GM18526 (cell line): ENCODE data around the gene ATP8B1.

ENCODE experiments used
- POLR2A ChIP-seq: IDR thresholded peaks from 3 replicates; pipeline ENCODE4 v1.6.1; 2011; ENCODE audit not compliant: insufficient read length; ENCODE audit errors: extremely low read depth

The ATP8B1 gene

GRCh38 chr18:57649556-57650500 is 153.3 kb downstream of the ATP8B1 start:
- no peak for TF ChIP-seq POLR2A

GRCh38 chr18:57648414-57648813 is 154.7 kb downstream of the ATP8B1 start:
- TF ChIP-seq POLR2A = no peak

DNA sequence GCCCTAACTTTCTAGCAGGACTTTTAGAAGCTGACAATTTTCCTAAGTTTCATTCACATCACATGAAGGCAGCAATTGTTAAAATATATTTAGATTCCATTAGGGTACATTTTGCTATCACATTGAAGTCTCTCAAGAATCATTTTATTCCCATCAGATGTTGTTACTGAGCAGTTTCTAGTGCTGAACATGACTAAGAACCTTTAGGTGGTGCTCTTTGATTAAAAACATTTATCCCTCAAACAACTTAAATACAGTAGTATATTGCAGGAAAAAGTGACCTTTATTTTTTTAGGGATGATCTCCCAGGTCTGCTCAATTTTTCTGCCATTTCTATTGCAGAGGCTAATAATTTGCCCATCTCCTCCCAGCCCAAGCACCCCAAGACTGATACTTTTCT is 158.6 kb downstream of the ATP8B1 start:
- no peak for TF ChIP-seq POLR2A

DNA sequence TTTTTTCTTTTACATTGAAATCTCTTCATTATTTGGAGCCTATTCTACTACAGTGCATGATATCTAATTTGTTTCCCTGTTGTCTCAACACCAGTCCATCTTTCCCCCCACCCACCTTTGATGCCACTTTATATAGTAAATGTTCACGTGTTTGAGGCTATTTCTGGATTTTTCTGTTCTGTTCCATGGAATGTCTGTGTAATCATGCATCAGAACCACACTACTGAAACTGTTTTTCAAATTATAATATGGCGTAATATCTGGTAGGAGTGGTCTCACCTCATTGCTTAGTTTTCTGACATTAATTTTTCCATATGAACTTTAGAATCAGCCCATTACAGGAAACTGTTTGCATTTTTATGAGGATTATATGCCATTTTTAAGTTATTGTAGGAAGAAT is 162.4 kb downstream of the ATP8B1 start:
- no peak for TF ChIP-seq POLR2A

DNA sequence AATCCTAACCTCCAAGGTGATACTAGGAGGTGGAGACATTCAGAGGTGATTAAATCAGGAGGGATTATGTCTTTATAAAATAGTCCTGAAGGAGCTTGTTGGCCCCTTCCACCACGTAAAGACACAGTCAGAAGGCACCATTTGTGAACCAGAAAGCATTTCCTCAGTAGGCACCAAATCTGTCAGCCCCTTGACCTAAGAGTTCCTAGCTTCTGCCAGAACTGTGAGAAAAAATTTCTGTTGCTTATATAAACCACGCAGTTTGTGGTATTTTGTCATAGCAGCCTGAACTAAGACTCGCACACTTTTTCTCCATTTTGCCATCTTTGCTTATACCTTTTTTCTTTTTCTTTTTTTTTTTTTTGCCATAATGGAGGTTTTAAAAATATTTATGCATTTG is 162.9 kb downstream of the ATP8B1 start:
- TF ChIP-seq POLR2A = no peak

DNA sequence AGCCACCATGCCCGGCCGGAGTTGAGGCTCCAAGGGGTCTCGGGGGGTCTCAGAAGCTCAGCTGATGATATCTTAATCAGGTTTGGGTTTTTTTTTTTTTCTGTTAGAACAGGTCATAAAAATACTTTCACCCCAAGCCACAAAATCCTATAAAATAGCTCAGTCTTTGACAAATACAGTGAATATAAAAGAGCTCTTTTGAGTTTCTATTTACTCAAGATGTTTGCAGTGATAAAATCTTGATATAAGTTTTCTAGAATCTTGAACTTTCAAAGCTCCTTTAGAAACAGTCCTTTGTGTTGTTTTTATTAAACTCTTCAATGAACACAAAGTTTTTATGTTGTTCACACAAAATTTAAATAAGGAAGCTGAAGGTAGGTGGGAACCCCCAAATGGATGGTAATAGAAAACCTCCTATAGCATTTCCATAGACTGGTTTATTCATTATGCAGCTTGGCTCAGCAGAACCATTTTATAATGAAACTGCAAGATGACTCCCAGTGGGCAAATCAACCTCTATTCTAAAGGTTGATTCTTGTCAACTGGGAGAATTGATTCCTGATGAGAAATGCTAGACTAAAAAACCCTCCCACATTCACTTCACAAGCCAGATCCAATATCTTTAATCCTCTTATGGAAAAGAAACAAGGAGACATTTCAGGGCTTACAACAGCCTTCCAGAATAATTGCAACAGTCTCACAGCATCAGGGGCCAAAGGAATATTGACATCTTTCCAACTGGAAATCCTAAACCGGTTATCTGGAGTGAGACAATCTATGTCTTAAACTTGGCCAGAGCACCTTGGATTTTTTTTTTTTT is 167.9 kb downstream of the ATP8B1 start:
- no peak for TF ChIP-seq POLR2A

DNA sequence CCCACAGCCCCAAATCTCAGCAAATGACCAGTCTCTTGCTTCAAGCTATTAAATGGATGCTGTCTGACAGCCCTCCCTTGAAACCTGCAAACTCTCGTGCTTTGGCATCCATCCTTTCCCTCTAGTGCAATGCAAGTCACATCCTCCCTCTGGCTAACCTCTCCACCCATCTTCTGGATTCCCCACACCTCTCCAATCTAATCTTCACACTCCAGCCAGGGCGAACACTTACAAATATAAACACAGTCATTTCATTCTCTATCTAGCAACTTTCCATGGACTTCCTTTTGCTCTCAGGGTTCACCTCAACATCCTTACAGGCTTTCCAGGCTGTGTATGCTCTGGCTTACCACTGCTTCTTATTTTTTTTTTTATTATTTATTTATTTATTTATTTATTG is 171.4 kb downstream of the ATP8B1 start:
- no peak for TF ChIP-seq POLR2A

- no peak for TF ChIP-seq POLR2A
Measured at GRCh38 chr18:57630754-57631595, 172.1 kb downstream of the ATP8B1 start.

DNA sequence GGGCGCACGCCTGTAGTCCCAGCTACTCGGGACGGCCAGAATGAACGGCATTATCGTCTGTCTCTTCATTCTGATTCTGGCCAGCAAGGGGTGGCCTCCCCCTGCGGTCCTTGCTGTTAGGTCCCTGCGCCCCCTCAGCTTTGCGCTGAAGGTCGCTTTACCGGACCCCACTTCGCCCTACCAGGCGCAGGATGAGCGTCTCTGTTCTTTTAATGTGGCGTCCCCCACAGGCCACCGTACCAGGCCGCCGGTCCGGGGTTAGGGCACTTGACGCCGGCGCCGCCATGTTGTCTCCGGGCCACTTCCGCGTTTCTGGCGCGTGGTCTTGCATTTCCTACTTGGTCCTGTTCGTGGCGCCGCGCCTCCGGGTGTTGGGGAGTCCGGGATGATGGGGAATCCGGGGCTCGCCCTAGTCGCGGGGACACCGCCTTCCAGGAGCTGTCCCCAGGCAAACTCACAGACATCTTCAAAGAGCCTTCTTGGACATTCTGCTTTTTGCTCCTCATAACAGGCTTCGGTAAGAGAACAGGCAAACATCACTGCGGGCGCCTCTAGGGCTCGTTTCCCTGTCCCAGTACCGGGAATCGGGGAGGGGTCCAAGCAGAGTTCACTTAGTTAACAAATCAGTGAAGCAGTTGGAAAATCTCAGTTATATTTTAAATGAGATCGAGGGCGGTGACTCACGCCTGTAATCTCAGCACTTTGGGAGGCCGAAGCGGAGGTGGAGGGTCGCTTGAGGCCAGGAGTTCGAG is 172.9 kb downstream of the ATP8B1 start:
- peak; percentile 44 for TF ChIP-seq POLR2A

DNA sequence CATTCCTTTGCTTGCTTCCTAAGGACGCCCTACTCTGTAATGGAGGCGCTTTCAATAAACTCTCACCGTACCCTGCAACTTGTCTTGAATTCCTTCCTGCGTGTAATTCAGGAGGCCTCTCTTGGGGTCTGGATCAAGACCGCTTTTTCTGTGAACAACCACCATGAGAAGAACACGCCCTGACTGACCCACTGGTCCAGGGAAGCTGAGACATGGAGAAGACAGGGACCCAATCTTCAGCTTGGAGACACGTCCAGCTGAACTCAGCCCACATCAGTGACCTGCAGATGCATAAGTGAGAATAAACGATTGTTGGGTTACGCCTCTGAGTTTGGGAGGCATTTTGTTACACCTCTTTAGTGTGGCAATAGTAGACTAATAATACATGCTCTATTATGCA is 173.7 kb downstream of the ATP8B1 start:
- no peak for TF ChIP-seq POLR2A

- TF ChIP-seq POLR2A = no peak
Measured at GRCh38 chr18:57627488-57627887, 175.6 kb downstream of the ATP8B1 start.

GRCh38 chr18:57624988-57625387 is 178.1 kb downstream of the ATP8B1 start:
- no peak for TF ChIP-seq POLR2A

GRCh38 chr18:57621246-57621604 is 181.9 kb downstream of the ATP8B1 start:
- TF ChIP-seq POLR2A = no peak

GRCh38 chr18:57619876-57620275 is 183.2 kb downstream of the ATP8B1 start:
- no peak for TF ChIP-seq POLR2A

DNA sequence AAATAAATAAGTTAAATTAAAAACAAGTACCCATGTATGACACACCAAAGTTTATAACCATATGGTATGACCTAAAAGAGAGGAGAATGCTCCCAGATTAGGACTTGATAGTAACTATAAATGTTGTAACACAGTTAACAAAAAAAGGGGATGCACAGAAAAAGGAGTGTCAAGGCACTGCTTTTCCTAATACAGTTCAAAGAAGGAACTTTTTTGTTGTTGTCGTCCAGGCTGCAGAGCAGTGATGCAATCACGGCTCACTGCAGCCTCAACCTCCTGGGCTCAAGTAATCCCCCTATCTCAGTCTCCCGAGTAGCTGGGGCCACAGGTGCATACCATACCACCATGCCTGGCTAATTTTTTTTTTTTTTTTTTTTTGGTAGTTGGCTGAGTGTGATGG is 184.2 kb downstream of the ATP8B1 start:
- TF ChIP-seq POLR2A = no peak

- no peak for TF ChIP-seq POLR2A
Measured at GRCh38 chr18:57603871-57604270, 199.2 kb downstream of the ATP8B1 start.
